T-helper 17 cell (primary cell): ENCODE measurements around the gene SLC12A2. TPM values are rescaled to one million over a fixed set of nuclear protein-coding genes. Genes with fewer than 3 reads are reported as not detected.
A peak's percentile ranks its signal among the peaks of the same experiment; 100 is the strongest.

Experiments
- ATAC-seq: fragments of 150-1000 bp; cut with Tn5 transposase; 2 replicates; pipeline ENCODE4 v1.10.0; 2021; ENCODE audit warnings: mild to moderate bottlenecking, moderate library complexity
- DNase-seq, 3 donors: peaks; one replicate each; pipeline versions ENCODE4 v3.0.0 to v3.0.0-alpha.2; 2020 to 2021
- H3K9me3 ChIP-seq: one replicate; pipeline ENCODE4 v1.7.0; 2013; ENCODE audit warnings: low read length, mild to moderate bottlenecking; ENCODE audit not compliant: control insufficient read depth, poor library complexity, severe bottlenecking
- H3K27ac Mint-ChIP-seq: one replicate; pipeline ENCODE4 v1.8.0; 2022; ENCODE audit warnings: mild to moderate bottlenecking, moderate library complexity, mixed read lengths
- H3K27me3 Mint-ChIP-seq: one replicate; pipeline ENCODE4 v1.8.0; 2022; ENCODE audit warnings: mixed read lengths
- H3K36me3 Mint-ChIP-seq: one replicate; pipeline ENCODE4 v1.8.0; 2022; ENCODE audit warnings: low read depth, mixed read lengths
- H3K4me1 Mint-ChIP-seq: one replicate; pipeline ENCODE4 v1.8.0; 2022; ENCODE audit warnings: mild to moderate bottlenecking, mixed read lengths
- H3K4me3 Mint-ChIP-seq: one replicate; pipeline ENCODE4 v1.8.0; 2022; ENCODE audit warnings: mild to moderate bottlenecking, moderate library complexity, mixed read lengths
- total RNA-seq, 4 donors: library from RNA in 2 of 4; stranded (reverse) in 2 of 4; gene quantifications; one replicate each; pipeline ENCODE4 v1.2.3 and lab custom pipeline; 2022 to 2026

SLC12A2 gene
- total RNA-seq, 2 donors from 2014 or later, result 14.5 to 19.2 TPM

DNA sequence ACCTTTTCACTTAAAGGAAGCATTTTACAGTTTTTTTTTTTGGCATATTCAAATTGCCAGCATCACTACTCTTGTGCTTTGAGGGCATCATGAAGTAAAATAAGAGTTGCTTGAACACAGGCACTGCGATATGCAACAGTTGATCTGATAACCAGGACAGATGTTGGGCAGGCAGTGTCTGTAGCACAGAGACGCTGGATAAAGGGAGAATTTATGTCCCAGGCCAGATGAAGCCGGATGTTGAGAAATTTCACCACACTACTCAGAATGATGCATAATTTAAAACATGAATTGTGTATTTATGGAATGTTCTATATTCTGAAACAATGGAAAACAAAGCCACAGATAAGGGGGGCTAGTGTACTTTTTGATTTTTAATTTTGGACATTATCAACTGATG lies 71.4 kb downstream of the SLC12A2 start:
- no peak for ATAC-seq
- Mint-ChIP-seq H3K4me3 (no peak overlapping the region), H3K4me1 (no peaks in the 10 kb centered on the region), H3K36me3 (peaks cover 6% of the 10 kb centered on the region), H3K27ac (no peak overlapping the region), H3K27me3 (no peaks in the 10 kb centered on the region)
- no peaks in the 10 kb centered on the region for H3K9me3 ChIP-seq
- DNase-seq, result no peak

DNA sequence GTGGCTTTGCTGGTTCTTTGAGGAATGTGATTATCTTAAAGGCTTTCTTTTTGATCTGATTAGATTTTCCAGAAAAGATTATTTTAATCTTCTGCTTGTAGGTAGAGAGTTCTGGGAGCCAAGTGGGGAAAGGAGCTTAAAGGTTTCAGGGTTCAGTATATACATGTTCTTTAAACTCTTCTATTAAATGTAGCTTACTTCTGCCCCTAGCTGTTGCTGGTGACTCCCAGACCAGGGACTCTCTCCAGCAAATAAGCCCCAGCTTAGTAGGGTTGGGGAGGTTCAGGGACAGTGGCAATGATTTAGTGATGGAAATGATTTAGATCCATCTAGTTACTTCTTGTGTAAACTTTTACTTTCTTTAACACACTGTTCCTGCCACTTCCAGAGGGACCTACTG lies 72.2 kb downstream of the SLC12A2 start:
- H3K9me3 ChIP-seq, result no peaks in the 10 kb centered on the region
- Mint-ChIP-seq H3K27ac (no peak overlapping the region), H3K4me1 (no peaks in the 10 kb centered on the region), H3K36me3 (peaks cover 6% of the 10 kb centered on the region), H3K27me3 (no peaks in the 10 kb centered on the region), H3K4me3 (no peak overlapping the region)
- DNase-seq, result no peak
- no peak for ATAC-seq

DNA sequence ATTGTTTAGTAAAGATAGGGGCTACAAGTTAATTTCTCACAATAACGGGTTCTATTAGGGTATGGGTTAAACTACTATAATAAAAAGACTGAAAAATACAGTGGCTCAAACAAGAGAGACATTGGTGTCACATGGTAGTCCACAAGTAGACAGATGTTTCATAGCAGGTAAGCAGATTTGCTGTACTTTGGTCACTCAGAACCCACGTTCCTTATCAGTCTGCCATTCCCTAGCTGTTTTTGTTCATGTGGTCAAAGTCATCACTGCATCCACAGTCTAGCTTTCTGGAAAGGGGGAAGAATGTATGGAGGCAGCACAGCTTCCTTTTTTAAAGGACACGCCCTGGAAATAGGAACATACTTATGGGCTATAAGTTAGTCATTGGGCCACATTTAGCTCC lies 73.0 kb downstream of the SLC12A2 start:
- no peak for ATAC-seq
- H3K9me3 ChIP-seq, result no peaks in the 10 kb centered on the region
- no peak overlapping the region for H3K4me3 Mint-ChIP-seq
- H3K27me3 Mint-ChIP-seq, result no peaks in the 10 kb centered on the region
- no peak for DNase-seq
- H3K4me1 Mint-ChIP-seq, result no peaks in the 10 kb centered on the region
- H3K27ac Mint-ChIP-seq, result no peak overlapping the region
- peaks cover 6% of the 10 kb centered on the region for H3K36me3 Mint-ChIP-seq

DNA sequence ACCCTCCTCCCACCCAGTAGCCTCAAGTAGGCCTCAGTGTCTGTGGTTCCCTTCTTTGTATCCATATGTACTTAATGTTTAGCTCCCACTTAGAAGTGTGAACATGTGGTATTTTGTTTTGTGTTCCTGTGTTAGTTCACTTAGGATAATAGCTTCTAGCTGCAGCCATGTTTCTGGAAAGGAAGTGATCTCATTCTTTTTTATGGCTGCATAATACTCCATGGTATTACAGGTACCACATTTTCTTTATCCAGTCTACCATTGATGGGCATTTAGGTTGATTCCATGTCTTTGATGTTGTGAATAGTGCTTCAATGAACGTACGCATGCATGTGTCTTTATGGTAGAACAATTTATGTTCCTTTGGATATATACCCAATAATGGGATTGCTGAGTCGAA lies 74.8 kb downstream of the SLC12A2 start:
- no peak for ATAC-seq
- Mint-ChIP-seq H3K36me3 (peaks cover 11% of the 10 kb centered on the region), H3K27me3 (no peaks in the 10 kb centered on the region), H3K27ac (no peak overlapping the region), H3K4me3 (no peak overlapping the region), H3K4me1 (no peaks in the 10 kb centered on the region)
- no peaks in the 10 kb centered on the region for H3K9me3 ChIP-seq
- no peak for DNase-seq

DNA sequence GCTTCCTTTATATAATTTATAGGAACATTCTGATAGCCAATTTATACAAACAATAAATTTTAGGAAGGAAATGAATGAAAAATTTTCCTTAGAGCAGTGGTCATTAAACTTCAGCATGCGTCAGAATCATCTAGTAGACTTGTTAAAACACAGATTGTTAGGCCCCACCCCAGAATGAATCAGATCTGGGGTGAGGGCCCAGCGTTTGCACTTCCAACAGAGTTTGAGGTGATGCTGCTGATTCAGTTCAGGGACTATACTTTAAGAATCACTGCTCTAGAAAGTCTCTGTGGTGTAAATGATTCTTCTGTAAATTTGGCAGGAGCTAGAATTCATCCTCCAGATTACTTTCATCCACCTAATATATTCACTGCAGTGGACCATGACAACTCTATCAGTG lies 80.4 kb downstream of the SLC12A2 start:
- Mint-ChIP-seq H3K4me3 (no peak overlapping the region), H3K27ac (no peak overlapping the region), H3K36me3 (peaks cover 12% of the 10 kb centered on the region), H3K27me3 (no peaks in the 10 kb centered on the region), H3K4me1 (no peaks in the 10 kb centered on the region)
- ATAC-seq, result no peak
- no peak for DNase-seq
- no peaks in the 10 kb centered on the region for H3K9me3 ChIP-seq

DNA sequence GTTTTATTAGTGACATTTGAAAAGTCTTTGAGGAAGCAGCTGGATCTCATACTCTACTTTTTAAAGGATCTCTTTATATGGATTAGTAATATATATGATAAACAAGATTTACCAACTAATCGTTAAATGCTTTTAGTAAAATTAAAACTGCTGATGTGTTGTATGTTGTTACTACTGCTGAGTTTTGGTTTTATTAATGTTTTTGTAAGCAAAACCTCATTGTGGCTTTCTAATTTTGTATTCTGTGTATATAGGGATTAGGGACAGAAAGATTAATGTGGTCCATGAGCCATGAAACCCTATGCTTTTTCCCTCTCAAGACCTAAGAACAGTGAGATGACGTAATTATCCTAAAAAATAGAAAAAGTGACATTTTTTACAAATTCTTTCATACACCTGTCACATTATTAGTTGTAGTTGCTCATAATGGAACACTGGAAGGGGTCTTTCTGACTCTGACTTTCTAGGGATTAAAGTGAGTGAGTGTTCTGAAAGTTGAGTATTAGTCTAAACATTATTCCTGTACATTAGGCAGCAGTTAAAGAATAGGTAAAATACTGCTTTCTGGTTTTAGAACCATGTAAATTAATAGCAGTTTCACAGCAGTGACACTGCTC lies 85.9 kb downstream of the SLC12A2 start:
- Mint-ChIP-seq H3K27me3 (no peaks in the 10 kb centered on the region), H3K4me3 (no peak overlapping the region)

DNA sequence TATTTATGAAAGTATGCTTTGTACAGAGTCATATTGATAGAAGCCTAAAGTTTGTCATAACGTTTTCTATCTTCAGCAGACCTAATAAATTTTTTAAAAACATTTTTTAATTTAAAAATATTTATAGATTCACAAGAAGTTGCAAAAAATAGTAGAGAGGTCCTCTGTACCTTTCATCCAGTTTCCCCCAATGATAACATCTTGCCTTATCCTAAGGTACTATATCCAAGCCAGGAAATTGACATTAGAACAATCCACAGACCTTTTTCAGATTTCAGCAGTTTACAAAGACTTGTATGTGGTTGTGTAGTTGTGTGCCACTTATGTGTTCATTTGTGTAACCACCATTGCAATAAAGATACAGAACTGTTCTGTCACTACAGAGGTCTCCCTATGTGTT lies 88.5 kb downstream of the SLC12A2 start:
- no peak for ATAC-seq
- no peaks in the 10 kb centered on the region for H3K4me1 Mint-ChIP-seq
- H3K27ac Mint-ChIP-seq, result no peak overlapping the region
- no peaks in the 10 kb centered on the region for H3K27me3 Mint-ChIP-seq
- no peak overlapping the region for H3K4me3 Mint-ChIP-seq
- H3K36me3 Mint-ChIP-seq, result peaks cover 3% of the 10 kb centered on the region
- DNase-seq, result no peak
- no peaks in the 10 kb centered on the region for H3K9me3 ChIP-seq

More for the DNA sequence above, 85.9 kb downstream of the SLC12A2 start:
- Mint-ChIP-seq H3K27ac (peak overlapping the region; percentile 61), H3K36me3 (peaks cover 3% of the 10 kb centered on the region), H3K4me1 (no peaks in the 10 kb centered on the region)
- DNase-seq (no peak), ATAC-seq (no peak)
- H3K9me3 ChIP-seq, result no peaks in the 10 kb centered on the region

DNA sequence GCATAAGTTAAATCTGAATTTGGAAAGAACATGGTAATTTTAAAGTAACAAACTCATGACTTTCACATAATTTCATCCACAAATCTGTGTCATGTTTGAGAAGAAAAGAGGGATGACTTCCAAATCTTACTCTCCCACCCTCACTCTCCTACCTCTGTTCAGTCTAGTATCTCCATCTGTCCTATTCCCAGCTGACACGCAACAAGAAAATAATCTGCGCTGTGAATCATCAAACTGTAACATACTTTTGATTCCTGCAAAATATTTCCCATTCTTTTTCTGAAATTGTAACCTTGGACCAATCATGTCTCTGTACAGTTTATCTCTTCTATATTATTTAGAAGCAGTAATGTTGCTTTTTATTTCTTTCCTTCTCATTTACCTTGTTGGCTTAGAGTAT lies 91.4 kb downstream of the SLC12A2 start:
- no peaks in the 10 kb centered on the region for H3K9me3 ChIP-seq
- Mint-ChIP-seq H3K36me3 (peaks cover 4% of the 10 kb centered on the region), H3K27me3 (no peaks in the 10 kb centered on the region), H3K27ac (no peak overlapping the region), H3K4me1 (no peaks in the 10 kb centered on the region), H3K4me3 (no peak overlapping the region)
- no peak for ATAC-seq
- DNase-seq, result no peak

DNA sequence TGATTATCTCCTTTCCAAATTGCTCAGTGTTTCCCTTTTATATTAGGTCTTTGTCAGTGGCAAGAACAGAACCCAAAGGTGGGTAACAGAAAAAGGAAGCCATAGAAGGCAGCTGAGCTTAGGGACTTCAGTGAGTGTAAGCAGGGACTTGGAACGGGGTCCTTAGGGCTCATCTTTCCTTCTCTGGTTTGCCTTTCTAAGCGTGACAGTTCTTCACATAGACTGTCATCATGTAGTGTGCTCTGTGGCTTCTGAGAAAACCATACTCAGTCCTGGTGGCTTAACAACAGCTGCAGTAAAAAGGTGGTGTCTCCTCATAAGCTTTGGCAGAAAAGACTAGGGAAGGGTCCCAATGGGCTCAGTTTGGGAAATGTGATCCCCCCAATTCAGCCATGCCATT lies 108.8 kb downstream of the SLC12A2 start:
- DNase-seq (no peak), ATAC-seq (no peak)
- Mint-ChIP-seq H3K27ac (no peak overlapping the region), H3K36me3 (peaks cover 2% of the 10 kb centered on the region), H3K27me3 (no peaks in the 10 kb centered on the region), H3K4me1 (peaks cover 18% of the 10 kb centered on the region), H3K4me3 (no peak overlapping the region)
- no peaks in the 10 kb centered on the region for H3K9me3 ChIP-seq

DNA sequence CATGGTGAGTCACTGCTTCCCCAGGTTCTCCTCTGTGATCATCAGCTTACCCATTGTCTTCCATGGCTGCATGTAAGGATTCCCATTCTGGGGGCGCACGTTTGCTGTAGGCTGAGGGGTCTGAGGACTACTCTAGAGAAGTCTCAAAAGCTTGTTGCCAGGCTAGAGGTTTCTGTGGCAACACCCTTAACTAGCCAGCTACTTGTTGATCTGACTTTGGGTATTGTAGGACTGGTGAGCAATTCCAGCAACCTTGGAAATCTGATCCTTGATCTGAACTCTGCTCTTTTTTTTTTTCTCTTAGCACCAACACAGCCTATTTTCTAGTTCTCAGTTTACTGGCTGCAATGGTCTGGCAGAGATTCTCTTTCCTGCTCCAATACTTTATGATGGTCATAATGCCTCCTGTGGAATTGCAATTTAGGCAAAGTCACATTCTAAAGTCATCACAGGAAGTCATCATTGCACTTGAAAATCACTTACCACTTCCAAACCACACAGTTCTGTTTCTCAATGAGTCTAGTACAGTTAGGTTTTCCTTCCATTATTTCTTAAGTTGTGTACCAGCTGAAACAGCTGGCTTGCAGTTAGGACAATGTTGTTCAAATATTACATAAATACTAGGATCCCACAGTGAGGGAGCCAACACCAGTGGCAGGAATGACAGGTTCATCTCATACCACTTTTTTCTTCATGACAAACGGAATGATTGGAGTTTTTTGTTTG lies 110.3 kb downstream of the SLC12A2 start:
- Mint-ChIP-seq H3K4me3 (no peak overlapping the region), H3K36me3 (peaks cover 5% of the 10 kb centered on the region), H3K27ac (no peak overlapping the region), H3K4me1 (peaks cover 29% of the 10 kb centered on the region), H3K27me3 (no peaks in the 10 kb centered on the region)
- no peak for ATAC-seq
- DNase-seq, result no peak
- no peaks in the 10 kb centered on the region for H3K9me3 ChIP-seq

DNA sequence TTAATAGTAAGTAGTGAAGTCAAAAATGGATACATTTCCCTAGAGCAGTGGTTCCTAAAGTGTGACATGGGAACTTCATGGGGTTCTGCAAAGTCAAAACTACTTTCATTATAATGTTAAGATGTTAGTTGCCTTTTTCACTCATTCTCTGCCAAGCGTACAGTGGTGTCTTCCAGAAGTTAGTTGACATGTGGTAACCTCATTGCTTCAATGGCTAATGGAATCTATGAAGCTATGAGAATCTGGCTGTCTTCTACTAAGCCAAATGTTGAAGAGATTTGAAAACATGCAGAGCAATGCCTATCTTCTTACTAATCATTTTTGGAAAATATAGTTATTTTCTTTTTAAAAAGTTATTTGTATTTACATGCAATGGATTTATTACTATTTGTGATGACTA lies 111.8 kb downstream of the SLC12A2 start:
- Mint-ChIP-seq H3K27me3 (no peaks in the 10 kb centered on the region), H3K36me3 (peaks cover 6% of the 10 kb centered on the region), H3K4me3 (no peak overlapping the region), H3K27ac (no peak overlapping the region), H3K4me1 (peaks cover 31% of the 10 kb centered on the region)
- H3K9me3 ChIP-seq, result no peaks in the 10 kb centered on the region
- no peak for ATAC-seq
- DNase-seq, result no peak

DNA sequence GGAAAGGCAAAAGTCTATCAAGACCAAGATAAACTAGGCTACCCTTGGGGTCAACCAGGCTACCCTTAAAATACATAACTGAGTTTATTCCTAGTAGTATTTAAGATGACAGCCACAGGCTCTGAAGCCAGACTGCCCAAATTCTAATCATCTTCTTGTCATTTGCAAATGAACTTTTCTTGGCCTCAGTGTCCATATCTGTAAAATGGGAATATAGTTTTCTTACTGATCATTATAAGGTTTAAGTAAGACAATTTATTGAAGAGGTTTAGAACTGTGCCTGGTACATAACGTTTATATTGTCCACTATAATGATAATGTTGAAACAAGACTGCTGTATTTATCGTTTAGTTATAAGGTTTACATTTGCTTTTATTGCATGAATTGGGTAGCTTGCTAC lies 112.5 kb downstream of the SLC12A2 start:
- DNase-seq, result no peak
- no peak overlapping the region for H3K4me3 Mint-ChIP-seq
- H3K27me3 Mint-ChIP-seq, result no peaks in the 10 kb centered on the region
- peaks cover 6% of the 10 kb centered on the region for H3K36me3 Mint-ChIP-seq
- peak overlapping the region; percentile 95 for H3K27ac Mint-ChIP-seq
- H3K4me1 Mint-ChIP-seq, result peaks cover 31% of the 10 kb centered on the region
- H3K9me3 ChIP-seq, result no peaks in the 10 kb centered on the region
- no peak for ATAC-seq

DNA sequence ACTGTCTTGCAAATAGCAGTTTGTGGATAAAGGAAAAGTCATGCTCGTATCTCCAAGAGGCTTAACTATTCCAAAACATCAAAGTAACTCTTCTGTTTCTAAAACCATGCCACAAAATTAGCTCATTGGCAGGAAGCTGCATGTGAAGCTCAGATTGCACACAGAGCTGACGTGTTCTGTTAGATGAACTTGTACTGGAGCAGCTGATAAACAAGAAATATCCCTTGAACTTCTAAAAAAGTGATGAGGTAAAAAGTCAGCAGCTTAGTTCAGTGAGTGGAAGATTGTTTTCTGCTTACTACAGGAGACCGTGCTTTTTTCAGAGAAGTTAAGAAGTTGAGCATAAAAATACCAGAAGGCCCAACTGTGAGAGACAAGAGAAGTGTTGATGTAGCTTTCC lies 113.2 kb downstream of the SLC12A2 start:
- no peaks in the 10 kb centered on the region for H3K9me3 ChIP-seq
- Mint-ChIP-seq H3K36me3 (peaks cover 6% of the 10 kb centered on the region), H3K27me3 (no peaks in the 10 kb centered on the region), H3K4me3 (no peak overlapping the region), H3K27ac (peak overlapping the region; percentile 95), H3K4me1 (peaks cover 35% of the 10 kb centered on the region)
- DNase-seq (no peak), ATAC-seq (peak; percentile 52)

DNA sequence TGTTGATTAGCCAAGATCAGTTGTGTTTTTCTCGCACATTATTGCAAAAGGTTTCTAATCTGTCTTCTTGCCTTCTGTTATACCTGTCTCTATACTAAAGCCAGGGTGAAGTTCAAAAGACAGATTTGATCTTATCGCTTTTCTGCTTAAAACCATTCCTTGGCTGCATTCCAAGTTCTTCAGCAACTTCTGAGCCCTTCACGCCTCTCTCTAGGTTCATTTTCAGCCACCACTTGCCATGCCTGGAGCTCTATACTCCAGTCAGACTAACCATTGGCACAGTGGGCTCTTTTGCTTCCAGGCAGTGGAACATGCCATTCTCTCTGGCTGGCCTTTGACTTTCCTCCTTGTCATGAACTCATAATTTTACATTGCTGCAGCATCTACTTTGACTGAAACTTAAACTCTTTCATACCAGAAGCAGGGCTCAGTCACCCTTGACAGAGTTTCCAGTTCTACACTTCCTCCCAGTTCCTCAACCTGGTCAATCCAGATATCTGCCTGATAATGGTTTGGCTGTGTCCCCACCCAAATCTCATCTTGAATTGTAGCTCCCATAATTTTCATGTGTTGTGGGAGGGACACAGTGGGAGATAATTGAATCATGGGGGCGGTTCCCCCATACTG lies 114.4 kb downstream of the SLC12A2 start:
- peak overlapping the region; percentile 74 for H3K4me3 Mint-ChIP-seq

More for the DNA sequence above, 114.4 kb downstream of the SLC12A2 start:
- Mint-ChIP-seq H3K27me3 (no peaks in the 10 kb centered on the region), H3K36me3 (peaks cover 4% of the 10 kb centered on the region), H3K27ac (peak overlapping the region; percentile 95), H3K4me1 (peaks cover 33% of the 10 kb centered on the region)
- DNase-seq (no peak), ATAC-seq (peak; percentile 45)
- H3K9me3 ChIP-seq, result no peaks in the 10 kb centered on the region
